Sigmoid colon (tissue), 3 donors: Measurements from ENCODE around the gene NCOA4.

Experiments used
- CTCF ChIP-seq, 4 experiments: fragments of 450-650 bp in 3 of 4; fragments of 200-600 bp in 1 of 4; IDR thresholded peaks; one replicate each; pipeline ENCODE4 v1.5.1; 2016 to 2019; ENCODE audit warnings: antibody characterized with exemption in 4 of 4, mild to moderate bottlenecking in 3 of 4, moderate library complexity in 2 of 4
- POLR2A ChIP-seq, 2 donors: fragments of 450-650 bp; IDR thresholded peaks; one replicate each; pipeline ENCODE4 v1.6.1; 2016; ENCODE audit warnings: antibody characterized with exemption in 2 of 2, mild to moderate bottlenecking in 2 of 2, moderate library complexity in 2 of 2

GRCh38 chr10:46019177-46019528, 11.3 kb downstream of the NCOA4 start:
- TF ChIP-seq POLR2A (IDR thresholded peaks at IDR 0.05): no peak
- TF ChIP-seq CTCF (IDR thresholded peaks at IDR 0.05): no peak
